M059J (cell line): ENCODE data around the gene PIGK. TPM values are rescaled to one million over a fixed set of nuclear protein-coding genes. Genes with fewer than 3 reads are reported as not detected.
"Not testable (repeated sequence)": the region's sequence is repeated elsewhere in the genome, so short reads cannot be mapped to it uniquely, and the experiment has no call there.

Experiments
- DNase-seq: peaks from one replicate; pipeline ENCODE4 v3.0.0-alpha.2; 2012; ENCODE audit warnings: low read depth
- total RNA-seq: library from RNA; depleted of rRNA; stranded (reverse); fragments of >200 nt; shearing (Covaris generic); gene quantifications from 2 replicates; pipeline ENCODE4 v1.2.3, GENCODE V29; 2014; rRNA removed

Gene PIGK
- 63.3 and 82.7 TPM in 2 replicates for total RNA-seq

DNA sequence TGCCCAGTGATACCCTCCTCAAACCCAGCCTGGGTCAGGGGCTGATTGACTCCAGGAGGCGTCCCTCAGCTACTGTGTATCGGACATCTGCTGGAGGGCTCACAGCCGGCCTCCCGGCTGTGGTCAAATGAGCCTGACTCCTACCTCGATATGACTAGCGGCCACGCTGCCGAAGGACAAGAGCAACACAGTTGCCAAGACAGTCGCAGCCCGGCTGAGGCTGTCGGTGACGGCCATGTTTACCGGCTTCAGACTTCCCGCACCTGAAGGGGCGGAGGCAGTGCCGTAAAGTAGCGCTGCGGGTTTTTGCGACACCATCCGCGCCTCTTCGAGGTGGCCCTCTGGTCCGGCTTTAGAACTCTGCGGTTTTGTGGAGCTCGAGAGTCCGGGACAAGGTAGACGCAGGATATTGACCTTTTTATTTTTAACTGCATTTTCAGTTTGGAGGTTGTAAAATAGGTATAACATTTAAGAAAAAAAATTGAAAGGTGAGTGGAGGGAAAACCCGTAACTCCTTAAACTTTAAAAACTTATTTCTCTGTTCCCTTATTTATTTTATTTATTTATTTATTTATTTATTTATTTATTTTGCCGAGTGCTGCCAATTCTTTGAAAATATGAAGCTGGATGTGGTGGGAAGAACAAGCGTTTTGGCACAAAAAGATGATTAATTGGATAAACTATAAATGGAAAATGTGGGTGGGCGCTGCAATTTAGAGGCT lies at the start of gene PIGK:
Gene PIGK, minus strand, starts transcription at position 265 of the 722 bp plus-strand sequence. Its CDS starts 28 bp downstream, at position 237.
- peak; percentile 89 for DNase-seq

- DNase-seq, result no peak
Observed at GRCh38 chr1:77267035-77267434, 47.8 kb upstream of the PIGK start.

GRCh38 chr1:77265180-77265579 lies 46.0 kb upstream of the PIGK start:
- no peak for DNase-seq

GRCh38 chr1:77263708-77264107 lies 44.5 kb upstream of the PIGK start:
- no peak for DNase-seq

DNA sequence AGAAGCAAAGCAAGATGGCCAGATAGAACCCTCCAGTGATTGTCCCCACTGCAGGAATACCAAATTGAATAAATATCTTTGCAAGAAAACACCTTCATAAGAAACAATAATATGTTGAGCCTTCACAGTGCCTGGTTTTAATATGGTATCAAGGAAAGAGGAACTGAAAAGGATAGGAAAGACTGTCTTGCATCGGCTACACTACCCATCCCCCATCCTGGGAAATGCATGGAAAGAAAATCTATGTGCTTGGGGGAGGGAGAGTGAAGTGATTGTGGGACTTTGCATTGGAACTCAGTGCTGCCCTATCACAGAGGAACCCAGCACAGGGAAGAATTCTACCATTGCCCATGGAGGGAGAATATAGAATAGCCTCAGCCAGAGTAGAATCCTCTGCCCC lies 34.0 kb upstream of the PIGK start:
- DNase-seq, result no peak

GRCh38 chr1:77250126-77250525 lies 30.9 kb upstream of the PIGK start:
- no peak for DNase-seq

DNA sequence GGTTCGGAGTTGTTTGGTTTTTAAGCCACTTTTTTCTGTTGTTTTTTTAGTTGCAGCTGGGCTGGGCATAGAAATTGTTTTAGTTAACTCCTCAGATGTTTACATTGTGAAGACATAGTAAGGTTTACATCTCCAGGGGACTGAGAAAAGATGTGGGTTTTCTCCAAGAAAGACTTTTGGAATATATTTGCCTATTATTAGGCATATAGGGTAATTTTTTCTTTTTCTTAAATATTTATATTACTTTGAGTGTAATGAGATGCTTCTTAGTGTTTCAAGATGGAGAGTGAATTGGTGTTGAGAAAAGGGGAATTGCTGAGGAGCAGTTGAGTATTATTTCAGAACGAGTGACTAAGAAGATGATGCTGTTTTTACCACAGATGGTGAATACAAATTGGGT lies 26.6 kb upstream of the PIGK start:
- no peak for DNase-seq

DNA sequence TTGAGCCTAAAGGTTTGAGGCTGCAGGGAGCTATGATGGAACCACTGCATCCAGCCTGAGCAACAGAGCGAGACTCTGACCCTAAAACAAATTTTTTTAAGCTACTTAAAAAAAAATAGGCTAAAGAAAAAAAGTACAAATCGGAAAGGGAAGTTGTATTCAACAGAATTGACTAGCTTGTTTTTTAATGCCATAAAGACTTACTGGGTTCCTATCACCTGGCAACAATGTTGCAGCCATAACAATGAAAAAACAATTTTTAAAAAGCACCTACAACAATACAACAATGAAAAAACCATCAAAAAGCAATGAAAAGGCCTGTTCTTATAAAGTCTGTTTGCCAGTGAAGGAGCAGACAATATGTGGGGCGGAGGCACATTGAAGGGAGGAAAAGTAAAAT lies 20.1 kb upstream of the PIGK start:
- DNase-seq, result no peak

- DNase-seq, result no peak
Observed at GRCh38 chr1:77238462-77238861, 19.2 kb upstream of the PIGK start.

DNA sequence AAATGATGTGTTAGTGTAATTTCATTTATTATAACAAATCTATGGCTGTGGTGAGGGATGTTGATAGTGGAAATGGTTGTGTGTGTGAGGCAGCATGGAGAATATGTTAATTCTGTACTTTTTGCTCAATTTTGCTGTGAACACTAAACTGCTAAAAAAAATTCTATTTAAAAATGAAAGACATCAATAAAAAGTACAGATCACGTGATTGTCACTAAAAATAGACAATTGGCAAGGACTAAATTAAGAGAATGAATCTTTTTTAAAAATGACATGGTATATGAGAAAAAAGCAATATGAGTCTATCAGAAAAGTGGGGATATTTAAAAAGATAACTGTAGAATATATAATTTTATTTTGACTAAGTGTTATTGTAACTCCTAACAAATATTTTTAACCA lies 15.7 kb upstream of the PIGK start:
- DNase-seq, result no peak

- DNase-seq, result no peak
Observed at GRCh38 chr1:77234096-77234495, 14.9 kb upstream of the PIGK start.

GRCh38 chr1:77232829-77233228 lies 13.6 kb upstream of the PIGK start:
- DNase-seq, result no peak

- DNase-seq, result no peak
Observed at GRCh38 chr1:77230051-77230450, 10.8 kb upstream of the PIGK start.

DNA sequence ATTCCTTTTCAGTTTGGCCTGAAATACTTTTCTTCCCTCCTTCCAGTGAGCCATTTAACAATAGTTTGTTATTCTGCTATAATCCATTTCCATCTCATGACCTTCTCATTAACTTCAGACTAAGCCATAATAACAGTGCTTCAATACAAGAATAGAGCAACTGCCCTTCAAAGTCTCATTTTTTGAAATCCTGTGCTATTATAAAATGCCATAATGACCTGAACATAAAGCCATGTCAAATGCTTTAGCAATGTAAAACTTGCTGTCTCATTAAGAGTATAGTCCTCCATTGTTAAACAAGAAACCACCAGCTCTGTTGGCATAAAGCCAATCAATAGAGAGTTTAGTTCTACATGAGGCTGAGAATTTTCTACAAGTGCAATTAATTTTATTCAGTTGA lies 9.6 kb upstream of the PIGK start:
- DNase-seq, result no peak

DNA sequence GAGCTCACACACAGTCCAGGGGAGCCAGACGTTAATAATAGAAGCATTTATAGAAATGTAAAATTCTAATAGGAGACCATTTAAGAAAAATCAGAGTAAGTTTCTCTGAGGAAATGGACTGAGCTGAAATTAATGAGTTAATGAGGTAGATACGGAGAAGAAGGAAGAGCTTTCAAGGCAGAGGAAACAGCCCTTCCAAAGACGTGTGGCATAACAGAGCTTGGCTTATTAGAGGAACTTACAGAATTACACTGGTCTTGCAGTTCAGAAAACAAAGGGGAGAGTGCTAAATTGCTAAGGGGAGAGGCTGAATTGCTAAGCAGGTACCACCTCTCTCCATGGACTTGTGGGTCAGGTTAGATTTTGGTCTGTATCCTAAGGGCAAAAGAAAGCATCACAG lies 8.2 kb upstream of the PIGK start:
- DNase-seq, result no peak

DNA sequence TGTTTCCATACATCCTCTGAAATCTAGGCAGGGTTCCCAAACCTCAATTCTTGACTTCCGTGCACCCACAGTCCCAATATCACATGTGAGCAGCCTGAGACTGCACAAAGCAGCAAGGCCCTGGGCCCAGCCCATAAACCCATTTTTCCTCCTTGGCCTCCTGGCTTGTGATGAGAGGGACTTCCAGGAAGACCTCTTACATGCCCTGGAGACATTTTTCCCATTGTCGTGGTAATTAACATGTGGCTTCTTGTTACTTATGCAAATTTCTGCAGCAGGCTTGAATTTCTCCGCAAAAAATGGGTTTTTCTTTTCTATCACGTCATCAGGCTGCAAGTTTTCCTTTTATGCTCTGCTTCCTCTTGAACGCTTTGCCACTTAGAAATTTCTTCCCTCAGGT lies 3.3 kb upstream of the PIGK start:
- DNase-seq, result no peak

- peak; percentile 29 for DNase-seq
Observed at GRCh38 chr1:77220687-77221463, 1.6 kb upstream of the PIGK start.

DNA sequence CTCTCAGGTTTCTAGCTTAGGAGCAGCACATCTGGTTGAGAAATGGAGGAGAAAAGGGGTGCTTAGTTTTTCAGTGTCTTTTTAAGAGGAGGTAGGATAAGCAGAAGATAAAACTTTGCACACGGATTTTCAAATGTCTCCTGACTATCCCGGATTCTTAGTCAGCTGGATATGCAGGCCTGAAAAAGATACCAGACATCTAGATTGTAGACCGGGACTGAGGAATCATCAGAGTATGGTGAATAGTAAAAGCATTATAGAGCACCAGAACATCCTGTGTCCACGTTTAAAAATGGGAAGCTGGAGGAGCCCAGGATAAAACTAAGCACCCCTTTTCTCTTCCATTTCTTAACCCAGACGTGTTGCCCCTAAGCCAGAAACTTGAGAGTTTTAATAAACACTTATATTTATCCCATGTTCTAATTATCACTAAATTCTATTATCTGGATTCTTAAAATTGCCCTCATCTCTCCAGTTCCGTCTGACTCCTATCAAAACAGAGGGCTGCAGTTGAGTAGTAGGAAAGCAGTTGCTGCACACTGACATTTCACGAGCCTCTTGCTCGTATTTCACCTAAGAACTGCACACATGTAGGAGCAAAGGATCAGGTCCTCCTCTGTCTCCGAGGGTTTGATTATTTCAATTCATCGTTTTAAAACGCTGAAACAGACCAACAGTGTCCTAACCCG lies 609 bp downstream of the PIGK start:
- DNase-seq, result peak; percentile 44

DNA sequence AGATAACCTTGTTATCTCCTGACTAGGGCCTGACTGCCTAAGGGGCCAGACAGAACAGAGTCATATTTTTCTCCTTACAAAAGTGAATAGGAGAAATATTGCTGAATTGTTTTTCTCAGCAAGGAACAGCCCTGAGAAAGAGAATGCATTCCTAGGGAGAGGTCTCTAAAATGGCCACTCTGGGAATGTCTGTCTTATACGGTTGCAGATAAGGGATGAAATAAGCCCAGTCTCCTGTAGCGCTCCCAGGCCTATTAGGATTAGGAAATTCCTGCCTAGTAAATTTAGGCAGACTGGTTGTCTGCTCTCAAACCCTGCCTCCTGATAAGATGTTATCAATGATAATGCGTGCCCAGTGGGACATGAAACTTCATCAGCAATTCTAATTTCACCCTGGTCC lies 15.2 kb downstream of the PIGK start:
- not testable (repeated sequence) for DNase-seq

DNA sequence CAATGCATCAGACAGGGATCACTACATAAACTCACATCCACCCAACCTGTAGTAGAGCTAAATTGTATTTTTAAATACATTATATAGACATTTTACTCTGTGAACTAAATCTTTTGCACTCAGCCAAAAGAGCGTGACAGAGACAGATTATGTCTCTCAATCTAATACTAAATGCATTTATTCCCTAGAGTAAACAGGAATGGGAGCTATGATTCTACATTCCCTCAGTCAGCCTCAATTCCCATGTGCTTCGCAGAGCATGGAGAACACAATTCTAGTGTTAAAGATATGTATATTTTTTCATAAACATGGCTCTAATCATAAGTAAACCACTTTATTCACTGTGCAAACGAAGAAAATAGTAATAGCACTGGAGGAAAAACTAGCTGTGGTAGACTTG lies 16.5 kb downstream of the PIGK start:
- no peak for DNase-seq

- DNase-seq, result no peak
Observed at GRCh38 chr1:77200806-77201205, 18.4 kb downstream of the PIGK start.

DNA sequence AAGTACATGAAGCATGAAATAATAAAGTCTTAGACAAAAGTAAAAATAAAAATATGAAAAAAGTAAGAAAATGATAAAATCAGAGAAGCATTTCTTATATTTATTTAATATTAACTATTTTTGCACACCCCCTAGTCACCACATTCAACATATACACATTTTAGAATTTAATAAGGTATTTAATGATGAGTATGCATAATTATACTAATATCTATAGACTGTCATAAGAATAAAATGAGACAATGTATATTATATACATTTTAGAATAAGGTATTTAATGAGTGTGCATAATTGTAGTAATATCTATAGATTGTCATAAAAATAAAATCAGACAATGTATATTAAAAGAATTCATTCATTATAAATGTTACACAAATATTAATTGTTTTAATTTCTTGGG lies 18.9 kb downstream of the PIGK start:
- no peak for DNase-seq

GRCh38 chr1:77197351-77197750 lies 21.9 kb downstream of the PIGK start:
- DNase-seq, result no peak
